C4-2B (cell line): ENCODE measurements around the gene CSNK1D.
A peak's percentile ranks its signal among the peaks of the same experiment; 100 is the strongest.
"Not testable (repeated sequence)": the region's sequence is repeated elsewhere in the genome, so short reads cannot be mapped to it uniquely, and the experiment has no call there.

ENCODE experiments used
- H3K27ac ChIP-seq: fragments of 450-650 bp; 2 replicates; pipeline ENCODE4 v1.5.1; 2017
- CTCF ChIP-seq: fragments of 450-650 bp; conservative IDR thresholded peaks from 2 replicates; pipeline ENCODE4 v1.5.1; 2017; ENCODE audit warnings: mild to moderate bottlenecking
- ZFX ChIP-seq: fragments of 450-650 bp; IDR thresholded peaks from 2 replicates; pipeline ENCODE4 v1.6.1; 2017

CSNK1D gene

GRCh38 chr17:82213251-82214011 is 60.1 kb downstream of the CSNK1D start:
- TF ChIP-seq ZFX (no peak), CTCF (no peak)
- H3K27ac ChIP-seq, result peak overlapping the region; percentile 98

- TF ChIP-seq CTCF, result no peak
- TF ChIP-seq ZFX, result peak; percentile 70; the same call in 1 of the 2 replicates
- H3K27ac ChIP-seq, result peak within 1 kb of the TSS; percentile 98
Observed at GRCh38 chr17:82212331-82213250, 60.9 kb downstream of the CSNK1D start, which contains the start of gene CCDC57. TSS of gene CCDC57 (minus strand) at chr17:82212842. CDS start at chr17:82201944, 10,898 bp downstream.

GRCh38 chr17:82210655-82211054 is 62.8 kb downstream of the CSNK1D start:
- not testable (repeated sequence) for H3K27ac ChIP-seq

- H3K27ac ChIP-seq, result peak overlapping the region; percentile 55
- TF ChIP-seq ZFX (peak; percentile 38; the same call in 1 of the 2 replicates), CTCF (peak; percentile 97)
Observed at GRCh38 chr17:82205720-82206508, 67.6 kb downstream of the CSNK1D start.

- TF ChIP-seq ZFX, result no peak
- TF ChIP-seq CTCF, result no peak
- peak overlapping the region; percentile 55 for H3K27ac ChIP-seq
Observed at GRCh38 chr17:82204831-82205719, 68.4 kb downstream of the CSNK1D start.

GRCh38 chr17:82203920-82204319 is 69.6 kb downstream of the CSNK1D start:
- H3K27ac ChIP-seq, result peak overlapping the region; percentile 55; the same call in 1 of the 2 replicates
- TF ChIP-seq CTCF (no peak), ZFX (no peak)
